Heart left ventricle (tissue), 16 donors: Measurements from ENCODE around the gene CD4. TPM values are rescaled to one million over a fixed set of nuclear protein-coding genes. Genes with fewer than 3 reads are reported as not detected.

Source experiments
- ATAC-seq, 4 donors: fragments of 200-7000 bp; cut with Tn5 transposase; one replicate each; pipeline ENCODE4 v1.9.1; 2020 to 2022; ENCODE audit warnings: moderate library complexity in 4 of 4, mild to moderate bottlenecking in 3 of 4, moderate number of reproducible peaks in 1 of 4
- DNase-seq, 5 donors: peaks; one replicate each; pipeline ENCODE4 v3.0.0-alpha.2; 2020
- H3K27ac ChIP-seq, 12 donors: fragments of 200-600 bp; sonication (generic) in 4 of 12; one replicate each; pipeline versions ENCODE4 v1.5.0 to v1.8.0; 2016 to 2022; ENCODE audit warnings: mild to moderate bottlenecking in 2 of 12
- H3K27me3 ChIP-seq, 9 donors: fragments of 200-600 bp; sonication (generic) in 2 of 9; one replicate each; pipeline versions ENCODE4 v1.5.1 to v1.8.0; 2016 to 2022; ENCODE audit warnings: mild to moderate bottlenecking in 3 of 9
- H3K36me3 ChIP-seq, 9 donors: fragments of 200-600 bp; sonication (generic) in 2 of 9; one replicate each; pipeline versions ENCODE4 v1.5.0 to v1.8.0; 2018 to 2022; ENCODE audit warnings: mild to moderate bottlenecking in 2 of 9
- H3K4me1 ChIP-seq, 12 donors: fragments of 200-600 bp; sonication (generic) in 4 of 12; one replicate each; pipeline versions ENCODE4 v1.5.0 to v1.8.0; 2016 to 2022; ENCODE audit warnings: mild to moderate bottlenecking in 3 of 12
- H3K4me3 ChIP-seq, 12 donors: fragments of 200-600 bp; sonication (generic) in 4 of 12; one replicate each; pipeline versions ENCODE4 v1.5.0 to v1.8.0; 2017 to 2022; ENCODE audit warnings: mild to moderate bottlenecking in 9 of 12, moderate library complexity in 4 of 12
- H3K9me3 ChIP-seq, 12 donors: fragments of 200-600 bp; sonication (generic) in 4 of 12; one replicate each; pipeline versions ENCODE4 v1.5.0 to v1.8.0; 2016 to 2022; ENCODE audit warnings: mild to moderate bottlenecking in 1 of 12
- CTCF ChIP-seq, 12 donors: fragments of 200-600 bp; sonication (generic) in 4 of 12; IDR thresholded peaks; one replicate each; pipeline versions ENCODE4 v1.5.0 to v1.8.0; 2018 to 2022; ENCODE audit warnings: antibody characterized with exemption in 12 of 12, mild to moderate bottlenecking in 5 of 12
- POLR2A ChIP-seq, 2 donors: fragments of 450-650 bp; IDR thresholded peaks; one replicate each; pipeline ENCODE4 v1.6.1; 2017; ENCODE audit warnings: antibody characterized with exemption in 2 of 2, mild to moderate bottlenecking in 2 of 2, moderate library complexity in 2 of 2
- WGBS, 4 donors: extraction: QIAGEN DNeasy Blood & Tissue Kit in 2 of 4; methylation state at CpG; one replicate each; pipeline versions ENCODE4 v1.1.5 to v1.1.7; 2013 to 2018; 5-methylcytosine and 5-hydroxymethylcytosine counted together
- intact Hi-C, 10 donors: fragments of 100-400 bp; cut with DNase I; formaldehyde crosslinking; loops; one replicate each; pipeline versions ENCODE4 v1.11.1 to v1.14.2; 2022
- polyA plus RNA-seq, 2 donors: library from polyadenylated mRNA; stranded (reverse); fragments of 200-250 nt; gene quantifications; one replicate each; pipeline ENCODE4 v1.2.3, GENCODE V29; 2013
- total RNA-seq, 9 donors: library from RNA; depleted of rRNA in 2 of 9; stranded (reverse); fragments of >200 nt in 2 of 9; fragmentation: NEBNext Ultra II Directional in 3 of 9; extraction: Animal tissue kit (Norgen Biotek cat#: 25700) in 3 of 9; gene quantifications; one replicate each; pipeline versions ENCODE4 v1.1.0 to v1.2.4, GENCODE V29; 2016 to 2023
- donor health status: ischemic (EF 13 %, LVEDD 7.1; RV severe dilation, severe dysfunction).
- donor health status: healthy with polysubstance abuse.
- donor health status: DM: no; HTN: yes; CAD: no.
- donor health status: DM: no; HTN: no; CAD: no.
- donor health status: ischemic (EF 25% LVEDD 6.9; RV normal size, moderate dysfunction).
- donor health status: ischemic (EF 25% LVEDD 5.7; RV mildly dilated, moderate dysfunction).
- donor health status: healthy.
- donor health status: DM: yes; HTN: yes; CAD: no.
- donor health status: ischemic (EF 35%, LVEDD 5.7; RV mildly dilated, moderate dysfunction).
- donor health status: nonischemic (EF 11% LVEDD 7.7; RV severe dilation, severe dysfunction).
- donor health status: DM: yes; HTN: yes; CAD: no.
- donor health status: PGD.
- donor health status: ischemic (EF 29% LVEDD 5.4; RV normal size, mild dysfunction).
- donor health status: nonischemic (EF 23%, LVEDD 6.1; RV moderate dilation, normal function).

CD4 gene
- total and polyA plus RNA-seq, 11 donors = 1.1 to 71.9 (median 4.6) TPM

GRCh38 chr12:6778217-6778573, 11.1 kb upstream of the CD4 start:
- Histone ChIP-seq H3K27me3 (peaks cover 0 to 28% (median 0%) of the 10 kb centered on the region in 9 donors), H3K9me3 (no peaks in the 10 kb centered on the region), H3K36me3 (no peaks in the 10 kb centered on the region), H3K4me3 (peak overlapping the region in 11 of 12 donors; percentile 23 to 62 (median 47)), H3K27ac (peak overlapping the region in 10 of 12 donors; percentile 56 to 82 (median 66)), H3K4me1 (peaks cover 0 to 27% (median 15%) of the 10 kb centered on the region in 12 donors)
- DNase-seq (peak in 2 of 5 donors; percentile 44 to 73), ATAC-seq (peak; percentile 23 to 65 (median 42))
- intact Hi-C loops = loop anchor here in 8 of 10 donors (1.0 to 10.0 kb wide), 10 partner anchors 23 to 163 kb away; partner anchors contain the start of genes MLF2 (in 2 of the 8), GPR162 (in 1 of the 8) and P3H3 (in 1 of the 8)
- TF ChIP-seq CTCF (IDR thresholded peaks at IDR 0.05) (no peak), POLR2A (IDR thresholded peaks at IDR 0.05) (no peak)
- 27 to 39% (median 33%) methylated on average over 14 of the region's 14 CpGs for WGBS, 4 donors

GRCh38 chr12:6778574-6779550, 10.5 kb upstream of the CD4 start:
- Histone ChIP-seq H3K4me3 (peak overlapping the region in 11 of 12 donors; percentile 23 to 62 (median 47)), H3K27me3 (peaks cover 0 to 21% (median 0%) of the 10 kb centered on the region in 9 donors), H3K27ac (peak overlapping the region in 10 of 12 donors; percentile 56 to 82 (median 66)), H3K9me3 (no peaks in the 10 kb centered on the region), H3K36me3 (no peaks in the 10 kb centered on the region), H3K4me1 (peaks cover 0 to 21% (median 14%) of the 10 kb centered on the region in 12 donors)
- TF ChIP-seq POLR2A (IDR thresholded peaks at IDR 0.05) = peak in 1 of 2 donors; percentile 27
- peak; percentile 93 to 99 (median 96) for TF ChIP-seq CTCF (IDR thresholded peaks at IDR 0.05)
- WGBS, 4 donors = 4 to 5% (median 4%) methylated on average over 34 to 35 of the region's 35 CpGs
- ATAC-seq (peak; percentile 93 to 97 (median 97)), DNase-seq (peak; percentile 94 to 96 (median 96))
- intact Hi-C loops = loop anchor here (1.0 to 10.0 kb wide), 13 partner anchors 24 to 164 kb away; partner anchors contain the start of genes MLF2 (in 6 of the 10), GPR162 (in 1 of the 10) and P3H3 (in 1 of the 10)

GRCh38 chr12:6779708-6780432, 9.5 kb upstream of the CD4 start:
- intact Hi-C loops = loop anchor here (1.0 to 10.0 kb wide), 13 partner anchors 25 to 165 kb away; partner anchors contain the start of genes MLF2 (in 5 of the 10), GPR162 (in 1 of the 10) and P3H3 (in 1 of the 10)
- no peak for DNase-seq
- H3K36me3 ChIP-seq = no peaks in the 10 kb centered on the region
- WGBS, 4 donors = 89 to 96% (median 91%) methylated on average over 6 of the region's 6 CpGs
- no peak for ATAC-seq
- peak overlapping the region in 1 of 12 donors; percentile 75 for H3K27ac ChIP-seq
- peaks cover 0 to 11% (median 0%) of the 10 kb centered on the region in 9 donors for H3K27me3 ChIP-seq
- H3K9me3 ChIP-seq = no peaks in the 10 kb centered on the region
- TF ChIP-seq CTCF (IDR thresholded peaks at IDR 0.05) (no peak), POLR2A (IDR thresholded peaks at IDR 0.05) (no peak)
- peaks cover 0 to 21% (median 14%) of the 10 kb centered on the region in 12 donors for H3K4me1 ChIP-seq
- H3K4me3 ChIP-seq = no peak overlapping the region
